PC-9 (cell line): ENCODE results near the gene PPM1A.

Experiments used
- EZH2 ChIP-seq: fragments of 200-600 bp; sonication (generic); IDR thresholded peaks from 2 replicates; pipeline ENCODE4 v1.8.0; 2017; ENCODE audit warnings: antibody characterized with exemption, low read depth
- TF ChIP-seq, protein P1 (sequence below): fragments of 200-600 bp; sonication (generic); conservative IDR thresholded peaks from 2 replicates; pipeline ENCODE4 v1.6.1; 2017; ENCODE audit warnings: mixed run types, antibody characterized with exemption, mild to moderate bottlenecking, moderate library complexity

DNA sequence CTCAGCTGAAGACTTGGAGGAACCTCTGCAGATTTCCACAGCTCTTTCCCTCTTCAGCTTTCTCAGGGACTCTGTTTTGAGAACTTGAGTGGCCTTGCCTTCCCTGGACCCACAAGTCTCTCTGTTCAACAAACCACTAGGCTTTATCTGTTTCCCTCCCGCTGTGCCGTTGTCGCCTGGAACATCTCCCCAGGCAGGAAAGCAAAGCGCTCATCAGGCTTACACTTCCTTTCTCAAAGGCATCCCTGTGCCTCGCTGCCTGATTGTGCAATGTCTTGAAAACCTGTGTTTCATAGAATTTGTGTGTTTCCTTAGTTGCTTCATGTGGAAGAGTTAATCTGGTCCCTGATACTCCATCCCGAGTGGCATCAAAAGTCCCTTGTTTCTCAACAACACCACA, 64.1 kb downstream of the PPM1A start:
- TF ChIP-seq, protein P1, sequence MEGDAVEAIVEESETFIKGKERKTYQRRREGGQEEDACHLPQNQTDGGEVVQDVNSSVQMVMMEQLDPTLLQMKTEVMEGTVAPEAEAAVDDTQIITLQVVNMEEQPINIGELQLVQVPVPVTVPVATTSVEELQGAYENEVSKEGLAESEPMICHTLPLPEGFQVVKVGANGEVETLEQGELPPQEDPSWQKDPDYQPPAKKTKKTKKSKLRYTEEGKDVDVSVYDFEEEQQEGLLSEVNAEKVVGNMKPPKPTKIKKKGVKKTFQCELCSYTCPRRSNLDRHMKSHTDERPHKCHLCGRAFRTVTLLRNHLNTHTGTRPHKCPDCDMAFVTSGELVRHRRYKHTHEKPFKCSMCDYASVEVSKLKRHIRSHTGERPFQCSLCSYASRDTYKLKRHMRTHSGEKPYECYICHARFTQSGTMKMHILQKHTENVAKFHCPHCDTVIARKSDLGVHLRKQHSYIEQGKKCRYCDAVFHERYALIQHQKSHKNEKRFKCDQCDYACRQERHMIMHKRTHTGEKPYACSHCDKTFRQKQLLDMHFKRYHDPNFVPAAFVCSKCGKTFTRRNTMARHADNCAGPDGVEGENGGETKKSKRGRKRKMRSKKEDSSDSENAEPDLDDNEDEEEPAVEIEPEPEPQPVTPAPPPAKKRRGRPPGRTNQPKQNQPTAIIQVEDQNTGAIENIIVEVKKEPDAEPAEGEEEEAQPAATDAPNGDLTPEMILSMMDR, result no peak
- TF ChIP-seq EZH2, result no peak
